Measurements from ENCODE around the gene RARRES1. TPM values are rescaled to one million over a fixed set of nuclear protein-coding genes. Genes with fewer than 3 reads are reported as not detected.

Gene RARRES1
- total RNA-seq, 1 donor from 2014 or later: 9.1 TPM

DNA sequence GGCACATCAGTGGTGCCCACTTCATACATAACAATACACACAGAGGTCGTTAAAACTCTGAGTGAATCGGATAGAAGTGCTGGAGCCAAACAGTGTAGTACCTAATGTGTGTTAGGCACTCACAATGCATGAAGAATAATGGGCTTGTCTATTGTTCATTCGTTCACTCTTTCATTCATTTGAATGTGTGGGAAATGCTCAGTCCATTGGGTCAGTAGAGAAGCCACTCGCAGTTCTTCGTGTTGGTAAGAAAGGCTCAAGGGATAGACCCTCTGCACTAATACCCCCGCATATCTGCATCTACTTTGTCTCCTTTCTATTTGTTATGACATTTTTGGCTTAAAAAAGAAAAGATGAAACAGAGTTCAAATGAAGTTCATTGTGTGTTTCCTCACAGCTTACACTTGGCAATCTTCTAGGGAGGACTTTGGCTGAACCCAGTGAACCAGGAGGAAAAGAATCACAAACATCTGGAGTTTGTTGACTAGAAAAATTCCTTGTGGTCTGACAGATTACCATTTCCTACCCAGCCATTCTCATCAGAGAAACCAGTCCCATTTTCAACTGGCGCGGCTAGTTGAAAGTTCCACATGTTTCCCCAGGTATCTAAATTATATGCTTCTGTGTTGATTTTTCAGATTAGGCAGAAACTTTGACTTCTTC, 36.8 kb upstream of the RARRES1 start:
- ATAC-seq (ENCODE audit: poor library complexity) (peak; percentile 84), DNase-seq (no peak)
- intact Hi-C loops (cut with DNase I): no loop called here

DNA sequence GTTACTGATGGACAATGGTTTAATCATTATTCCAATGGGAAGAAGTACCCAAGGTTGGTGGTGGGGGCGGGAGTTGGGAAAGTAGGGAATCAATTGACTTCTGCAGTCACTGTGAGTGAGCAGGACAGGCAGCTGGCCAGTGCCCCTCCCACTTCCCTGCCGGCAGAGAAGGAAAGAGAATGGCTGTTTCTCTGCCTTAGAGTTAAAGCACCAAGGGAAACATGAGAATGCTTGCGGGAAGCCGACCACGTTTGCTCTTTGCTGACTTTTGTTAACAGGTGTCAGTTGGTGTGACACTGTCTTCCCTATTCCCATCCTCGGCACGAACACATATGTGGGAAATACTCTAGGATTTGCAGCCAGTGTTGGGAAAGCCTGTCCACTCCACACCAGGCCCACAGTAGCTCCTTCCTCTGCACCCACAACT, 36.1 kb upstream of the RARRES1 start:
- intact Hi-C loops (cut with DNase I): no loop called here
- ATAC-seq (ENCODE audit: poor library complexity): peak; percentile 80
- peak; percentile 86 for DNase-seq

DNA sequence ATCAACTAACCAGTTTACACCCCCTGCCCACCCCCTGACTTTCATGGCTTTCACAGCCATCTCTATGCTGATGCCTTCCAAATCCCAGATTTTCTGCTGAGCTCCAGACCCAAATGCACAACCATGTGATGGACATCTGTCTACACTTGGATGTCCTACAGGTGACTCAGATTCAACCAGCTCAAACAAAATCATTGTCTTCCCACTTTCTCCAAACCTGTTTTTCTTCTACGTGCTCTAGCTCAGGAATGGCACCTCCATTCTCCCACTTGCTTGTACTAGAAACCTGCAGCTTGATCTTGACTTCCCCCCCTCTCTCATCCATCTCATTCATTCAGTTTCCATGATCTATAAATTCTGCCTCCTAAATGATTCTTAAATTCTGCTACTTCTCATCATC, 34.1 kb upstream of the RARRES1 start:
- DNase-seq (no peak), ATAC-seq (ENCODE audit: poor library complexity) (no peak)
- intact Hi-C loops (cut with DNase I): no loop called here

DNA sequence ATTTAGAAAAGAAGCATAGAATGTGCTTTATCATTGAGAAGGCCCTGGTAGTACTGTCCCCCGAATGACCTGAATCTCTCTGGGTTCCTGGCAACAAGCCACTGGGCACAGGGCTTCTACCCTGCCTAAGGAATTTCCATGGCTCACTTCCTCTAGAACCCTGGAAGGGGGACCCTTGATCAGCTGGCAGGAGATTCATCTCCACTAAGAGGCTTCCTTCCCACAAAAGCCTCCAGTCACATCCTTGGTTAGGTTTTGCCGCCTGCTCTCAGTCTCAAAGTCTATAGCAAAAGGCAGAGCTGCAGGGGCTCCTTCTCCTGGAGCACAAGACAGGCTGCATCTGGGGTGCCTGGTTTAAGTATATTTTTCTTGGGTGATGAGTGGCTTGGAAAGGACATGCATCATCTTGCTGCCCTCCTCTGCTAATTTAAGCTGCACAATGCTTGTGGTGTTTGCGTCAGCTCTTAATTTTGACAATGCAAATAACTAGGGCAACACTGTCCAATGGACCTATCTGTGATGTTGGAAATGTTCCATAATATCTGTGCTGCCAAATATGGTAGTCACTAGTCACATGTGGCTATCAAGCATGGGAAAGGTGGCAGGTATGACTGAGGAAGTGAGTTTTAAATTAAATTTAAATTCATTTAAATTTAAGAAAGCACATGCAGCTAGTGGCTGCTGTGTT, 33.4 kb upstream of the RARRES1 start:
- no peak for ATAC-seq (ENCODE audit: poor library complexity)
- intact Hi-C loops (cut with DNase I): no loop called here

DNA sequence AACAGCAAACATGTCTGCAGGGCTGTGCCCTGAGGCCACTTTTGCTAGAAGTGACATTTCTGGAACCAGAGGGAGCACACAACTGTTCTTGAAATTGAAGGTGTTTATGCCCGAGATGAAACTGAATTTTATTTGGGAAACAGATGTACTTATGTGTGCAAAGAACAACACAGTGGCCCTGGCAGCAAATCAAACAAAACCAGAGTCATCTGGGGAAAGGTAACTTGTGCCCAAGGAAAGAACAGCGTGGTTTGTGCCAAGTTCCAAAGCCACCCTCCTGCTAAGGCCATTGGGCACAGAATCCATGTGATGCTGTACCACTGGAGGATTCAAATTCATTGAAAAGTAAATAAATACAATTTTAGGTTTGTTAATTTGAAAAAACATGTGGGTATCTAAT, 31.2 kb upstream of the RARRES1 start:
- intact Hi-C loops (cut with DNase I): no loop called here
- ATAC-seq (ENCODE audit: poor library complexity) (no peak), DNase-seq (no peak)

More for the DNA sequence above, 33.4 kb upstream of the RARRES1 start:
- no peak for DNase-seq

DNA sequence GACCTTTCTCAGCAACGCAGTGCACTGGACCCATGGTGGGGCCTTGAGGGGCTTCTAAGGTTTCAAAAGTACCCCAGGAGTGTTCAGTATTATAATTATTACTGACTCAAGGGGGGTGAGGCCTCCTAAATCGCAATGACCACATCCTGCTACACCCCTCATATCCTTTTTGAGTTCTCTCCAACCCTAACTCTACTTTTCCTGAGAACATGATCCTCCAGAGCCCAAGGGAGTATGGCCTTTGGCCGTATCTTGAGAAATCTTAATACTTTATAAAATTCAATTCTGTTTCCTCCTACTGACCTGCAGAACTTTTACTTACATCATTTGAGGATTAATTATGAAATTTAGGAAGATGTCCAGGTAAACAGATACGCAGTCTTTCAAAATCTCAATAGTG, 30.4 kb upstream of the RARRES1 start:
- ATAC-seq (ENCODE audit: poor library complexity) (peak; percentile 75), DNase-seq (no peak)
- intact Hi-C loops (cut with DNase I): no loop called here

DNA sequence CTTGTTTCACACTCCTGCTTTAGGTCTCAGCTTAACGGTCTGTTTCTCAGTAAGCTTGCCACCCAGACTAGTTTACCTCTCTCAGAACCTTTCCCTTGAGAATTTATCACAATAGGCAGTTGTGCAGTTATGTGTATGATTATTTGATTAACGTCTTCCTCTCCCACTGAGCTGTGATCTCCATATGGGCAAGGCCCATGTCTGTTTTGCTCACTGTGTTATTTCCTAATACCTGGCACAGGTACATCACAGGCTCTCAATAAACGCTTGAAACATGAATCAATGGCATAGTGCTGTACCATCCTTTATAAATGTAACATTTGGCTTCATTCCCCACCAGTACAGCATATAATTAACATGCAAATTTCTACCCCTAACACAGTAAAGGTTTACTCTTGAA, 29.1 kb upstream of the RARRES1 start:
- no peak for DNase-seq
- no peak for ATAC-seq (ENCODE audit: poor library complexity)
- intact Hi-C loops (cut with DNase I): no loop called here

DNA sequence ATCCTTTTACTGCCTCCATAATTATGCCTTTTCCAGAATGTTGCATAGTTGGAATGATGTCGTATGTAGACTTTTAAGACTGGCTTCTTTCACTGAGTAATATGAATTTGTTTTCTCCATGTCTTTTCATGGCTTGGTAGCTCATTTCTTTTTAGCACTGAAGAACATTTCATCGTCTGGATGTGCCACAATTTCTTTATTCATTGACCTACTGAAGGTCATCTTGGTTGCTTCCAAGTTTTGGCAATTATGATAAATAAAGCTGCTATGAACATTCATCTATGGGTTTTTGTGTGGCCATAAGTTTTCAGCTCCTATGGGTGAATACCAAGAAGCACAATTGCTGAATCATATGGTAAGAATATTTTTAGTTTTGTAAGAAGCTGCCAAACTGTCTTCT, 23.2 kb upstream of the RARRES1 start:
- intact Hi-C loops (cut with DNase I): no loop called here
- DNase-seq: no peak
- ATAC-seq (ENCODE audit: poor library complexity): no peak

DNA sequence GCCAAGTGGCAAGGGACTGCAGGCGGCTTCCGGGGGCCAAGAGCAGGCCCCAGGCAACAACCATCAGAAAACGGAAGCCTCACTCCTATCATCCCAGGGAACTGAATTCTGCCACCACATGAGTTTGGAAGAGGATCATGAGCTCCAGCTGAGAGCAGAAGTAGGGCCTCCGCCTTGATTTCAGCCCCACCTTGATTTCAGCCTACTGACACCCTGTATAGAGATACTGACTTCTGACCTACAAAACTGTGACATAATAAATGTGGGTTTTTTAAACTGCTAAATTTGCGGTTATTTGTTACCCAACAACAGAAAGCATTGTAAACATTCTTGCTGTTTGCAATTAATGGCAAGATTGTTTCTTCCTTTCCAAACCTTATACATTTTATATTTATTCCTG, 21.6 kb upstream of the RARRES1 start:
- ATAC-seq (ENCODE audit: poor library complexity): no peak
- intact Hi-C loops (cut with DNase I): no loop called here

DNA sequence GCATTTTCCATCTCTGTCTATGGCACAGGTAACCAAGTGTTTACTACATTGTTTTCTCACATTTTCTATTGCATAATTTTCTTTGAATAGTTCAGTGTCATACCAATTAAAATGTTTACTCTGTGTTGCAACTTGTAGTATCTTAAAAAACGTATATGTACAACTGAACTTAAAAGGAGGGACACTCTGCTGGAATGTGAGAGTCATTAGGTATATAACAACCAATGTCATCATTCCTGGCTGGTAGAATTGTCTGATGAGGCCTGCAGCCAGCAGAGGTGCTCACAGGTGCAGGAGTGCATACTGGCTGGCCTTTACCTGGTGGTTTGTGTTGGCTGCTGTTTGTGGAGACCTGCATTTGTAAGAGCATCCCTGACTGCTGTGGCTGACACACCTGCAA, 19.1 kb upstream of the RARRES1 start:
- ATAC-seq (ENCODE audit: poor library complexity): no peak

More for the DNA sequence above, 21.6 kb upstream of the RARRES1 start:
- DNase-seq: no peak

DNA sequence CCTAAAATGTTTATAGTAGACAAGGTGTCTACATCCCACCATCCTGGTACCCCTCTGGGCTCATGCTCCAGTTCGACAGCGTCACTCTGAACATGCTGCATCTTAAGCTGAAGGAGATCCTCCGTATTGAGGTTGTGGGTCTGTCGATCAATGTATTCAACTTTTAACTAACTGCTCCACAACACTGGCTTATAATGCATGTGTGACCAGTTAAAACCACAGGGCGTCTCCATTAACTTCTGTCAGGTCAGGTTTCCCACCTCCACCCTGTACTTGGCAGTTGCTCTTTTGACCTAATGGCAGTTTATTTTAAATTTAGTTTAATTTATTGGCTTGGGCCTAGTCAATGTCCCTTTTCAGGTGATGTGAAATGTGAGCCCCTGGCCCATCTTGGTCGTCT, 17.8 kb upstream of the RARRES1 start:
- DNase-seq (no peak), ATAC-seq (ENCODE audit: poor library complexity) (no peak)
- intact Hi-C loops (cut with DNase I): no loop called here

More for the DNA sequence above, 19.1 kb upstream of the RARRES1 start:
- no peak for DNase-seq
- intact Hi-C loops (cut with DNase I): no loop called here

DNA sequence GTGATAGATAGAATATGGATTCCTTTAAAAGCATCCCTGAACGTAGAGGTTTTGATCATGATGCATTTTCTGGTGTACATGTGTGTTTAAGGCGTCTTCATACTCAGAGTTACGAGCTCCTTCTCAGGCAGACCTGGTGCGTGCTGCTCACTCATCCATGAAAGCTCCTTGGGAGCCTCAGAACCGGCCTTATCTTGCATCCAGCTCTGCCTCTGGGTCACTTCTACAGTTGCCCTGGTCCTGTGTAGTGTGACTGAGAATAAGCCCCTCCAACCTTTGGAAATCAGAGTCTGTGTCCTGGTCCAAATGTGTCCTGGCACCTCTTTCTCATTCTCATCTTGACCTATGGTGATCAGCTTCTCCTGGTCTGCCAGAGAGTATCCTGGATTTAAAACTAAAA, 17.3 kb upstream of the RARRES1 start:
- intact Hi-C loops (cut with DNase I): no loop called here
- DNase-seq (no peak), ATAC-seq (ENCODE audit: poor library complexity) (no peak)

DNA sequence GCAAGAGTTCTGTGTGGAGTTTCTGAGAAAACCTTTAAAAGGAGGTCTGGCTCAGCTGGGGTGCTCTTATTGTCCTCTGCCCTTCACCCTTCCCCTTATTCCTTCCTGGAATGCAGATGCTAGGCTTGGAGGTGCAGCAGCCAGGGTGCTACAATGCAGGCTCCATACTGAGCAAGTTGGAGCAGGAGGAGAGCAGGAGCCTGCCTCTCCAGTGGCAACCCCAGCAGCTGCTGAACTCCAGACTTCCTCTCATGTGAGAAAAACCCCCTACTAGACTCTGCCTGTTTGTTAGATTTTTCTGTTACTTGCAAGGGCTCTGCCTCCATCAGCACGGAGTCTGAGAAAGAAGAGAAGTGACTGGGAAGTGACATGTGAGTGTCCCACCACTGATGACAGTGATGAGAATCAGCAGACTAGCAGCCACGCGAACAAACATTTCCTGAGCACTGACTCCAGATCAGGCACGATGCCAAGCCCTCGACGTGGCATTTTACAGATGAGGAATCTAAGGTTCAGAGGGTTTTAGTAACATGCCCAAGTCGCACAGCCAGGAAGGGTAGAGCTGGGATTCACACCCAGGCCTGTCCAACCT, 16.1 kb upstream of the RARRES1 start:
- ATAC-seq (ENCODE audit: poor library complexity) (peak; percentile 46), DNase-seq (peak; percentile 75)
- intact Hi-C loops (cut with DNase I): no loop called here

DNA sequence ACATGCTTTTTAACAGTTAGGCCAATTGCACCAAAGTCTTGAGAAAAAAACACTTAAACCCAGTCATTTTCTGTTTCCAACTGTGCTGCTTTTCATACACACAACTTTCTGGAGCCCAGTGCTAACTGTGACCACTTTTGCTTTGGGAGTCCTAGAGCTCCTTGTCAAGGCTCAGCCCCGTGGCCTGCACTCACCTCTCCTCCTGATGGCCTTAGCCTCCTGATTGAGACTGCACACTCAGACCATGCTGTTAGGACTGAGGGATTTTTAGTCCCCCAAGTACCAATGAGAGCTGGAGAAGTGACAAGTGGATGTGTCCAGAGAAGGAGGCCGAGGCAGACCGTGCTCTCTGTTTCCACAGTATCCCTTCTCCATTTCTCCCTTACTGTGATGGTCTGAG, 15.2 kb upstream of the RARRES1 start:
- ATAC-seq (ENCODE audit: poor library complexity) (no peak), DNase-seq (no peak)
- intact Hi-C loops (cut with DNase I): no loop called here

DNA sequence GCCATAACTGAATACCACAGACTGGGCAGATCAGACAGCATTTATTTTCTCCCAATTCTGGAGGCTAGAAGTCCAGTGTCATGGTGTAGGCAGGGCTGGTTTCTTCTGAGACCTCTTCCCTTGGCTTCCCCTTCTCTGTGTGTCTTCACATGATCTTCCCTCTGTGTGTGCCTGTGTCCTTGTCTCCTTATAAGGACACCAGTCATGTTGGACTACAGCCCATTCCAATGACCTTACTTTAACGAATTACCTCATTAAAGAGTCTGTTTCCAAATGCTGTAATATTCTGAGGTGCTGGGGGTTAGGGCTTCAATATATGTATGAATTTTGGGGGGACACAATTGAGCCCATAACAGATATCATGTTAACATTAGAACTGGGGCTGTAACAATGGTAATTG, 13.3 kb upstream of the RARRES1 start:
- DNase-seq: no peak
- intact Hi-C loops (cut with DNase I): no loop called here
- ATAC-seq (ENCODE audit: poor library complexity): no peak

DNA sequence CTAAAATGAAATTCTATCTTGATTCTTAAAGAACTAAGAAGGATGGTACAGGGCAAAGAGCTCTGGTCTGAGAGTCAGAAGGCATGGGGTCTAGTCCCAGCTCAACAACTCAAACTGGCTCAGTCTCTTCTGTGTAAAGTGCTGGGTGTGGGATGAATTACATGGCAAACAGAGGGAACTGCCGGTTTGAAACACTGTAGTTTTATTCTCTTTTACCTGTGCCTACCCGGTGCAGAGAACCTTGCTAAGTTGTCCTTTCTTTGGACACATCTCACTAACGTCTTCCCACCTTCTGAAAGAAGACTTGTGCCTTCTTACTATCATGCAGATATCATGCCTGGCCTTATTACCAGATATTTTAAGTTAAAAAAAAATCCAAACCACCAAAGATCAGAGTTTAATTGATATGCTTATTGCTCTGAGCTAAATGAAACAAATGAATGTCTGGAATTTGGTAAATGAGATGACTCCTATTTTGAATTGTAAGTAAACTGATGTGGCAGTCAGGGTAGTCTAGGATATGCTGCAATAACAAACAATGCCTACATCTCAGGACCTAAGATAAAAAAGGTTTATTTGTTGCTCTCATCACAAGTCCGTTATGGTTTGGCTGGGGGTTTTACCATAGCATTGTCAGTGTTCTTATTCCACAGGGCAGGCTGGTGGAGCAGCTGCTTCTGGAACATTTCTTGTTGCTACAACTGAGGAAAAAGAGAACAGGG, 12.5 kb upstream of the RARRES1 start:
- intact Hi-C loops (cut with DNase I): no loop called here
- DNase-seq (no peak), ATAC-seq (ENCODE audit: poor library complexity) (no peak)

DNA sequence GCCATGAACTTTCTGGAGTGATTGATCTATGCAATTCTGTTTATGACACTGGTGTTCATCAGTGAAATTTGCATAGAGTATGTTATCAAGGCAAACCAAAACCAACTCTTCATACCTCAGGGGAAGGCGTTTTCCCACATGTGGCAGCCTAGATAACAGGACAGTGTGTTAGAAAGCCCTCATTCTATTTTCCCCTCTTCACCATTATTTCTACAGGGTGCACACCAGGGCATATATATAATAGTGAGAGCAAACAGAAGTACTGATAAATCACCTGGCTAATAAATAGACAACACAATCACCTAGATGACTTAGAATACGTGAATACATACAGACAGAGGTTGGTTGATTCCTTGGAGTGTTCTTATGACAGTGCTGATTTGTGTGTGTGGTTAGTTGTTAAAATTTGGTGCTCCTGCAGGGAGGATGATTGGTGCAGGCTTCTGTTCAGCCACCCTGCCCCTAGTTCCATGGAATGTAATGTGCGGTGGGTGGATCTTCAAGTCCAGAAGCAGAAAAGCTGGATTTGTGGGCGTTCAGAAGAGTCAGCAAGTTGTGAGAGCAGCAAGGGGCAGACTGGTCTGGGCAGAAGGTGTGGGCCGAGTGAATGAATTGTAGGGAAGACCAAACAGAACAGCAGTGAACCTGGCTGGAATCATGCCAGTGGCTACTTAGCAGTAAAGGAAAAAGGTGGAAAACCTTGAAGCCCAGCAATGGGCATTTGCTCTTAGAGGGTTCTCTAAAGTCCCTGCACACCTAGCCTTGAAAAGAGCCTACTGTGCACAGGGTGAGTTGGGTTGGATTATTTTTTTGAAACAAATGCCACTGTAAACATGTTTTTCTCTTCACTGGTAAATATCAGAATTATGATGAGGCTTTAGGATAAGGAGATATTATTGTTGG, 11.7 kb upstream of the RARRES1 start:
- intact Hi-C loops (cut with DNase I): no loop called here
- ATAC-seq (ENCODE audit: poor library complexity) (no peak), DNase-seq (no peak)

DNA sequence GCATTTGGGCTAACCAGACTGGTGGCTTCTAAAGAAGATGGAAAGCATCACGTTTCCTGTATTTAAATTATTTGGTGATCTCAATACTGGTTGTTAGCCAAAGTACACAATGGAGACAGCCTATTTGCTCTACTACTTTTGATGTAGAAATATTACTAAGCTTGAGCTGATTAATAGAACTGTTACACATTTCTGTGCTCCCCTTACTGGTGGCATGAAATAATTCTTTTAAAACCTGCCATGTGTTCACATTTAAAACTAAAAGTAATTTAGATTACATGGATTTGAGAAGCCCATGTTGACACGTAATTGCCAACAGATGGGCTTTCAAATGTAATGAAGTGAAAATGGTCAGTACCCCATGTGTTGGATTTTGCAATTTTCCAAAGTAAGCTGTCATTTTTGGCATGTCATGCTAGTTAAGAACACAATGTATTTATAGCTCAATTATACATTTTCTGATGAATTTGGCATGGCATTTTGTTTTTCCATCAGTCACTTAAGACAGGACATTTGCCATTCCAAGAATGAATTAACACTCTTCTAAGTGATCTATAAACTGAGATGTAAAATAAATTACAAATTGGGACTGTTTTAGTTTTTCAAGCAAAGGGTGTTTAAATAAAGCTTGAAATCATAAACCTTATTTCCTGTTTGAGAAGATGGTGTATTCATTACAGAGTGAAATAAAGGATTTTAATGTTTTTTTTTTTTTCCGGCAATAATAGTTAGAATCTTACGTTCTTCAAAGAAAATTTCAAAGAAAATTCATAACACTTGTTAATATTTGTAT, 10.8 kb upstream of the RARRES1 start:
- ATAC-seq (ENCODE audit: poor library complexity) (no peak), DNase-seq (no peak)
- intact Hi-C loops (cut with DNase I): no loop called here
